GM21619 (cell line): Measurements from ENCODE around the gene EED.
A peak's percentile ranks its signal among the peaks of the same experiment; 100 is the strongest.
"Not testable (repeated sequence)": the region's sequence is repeated elsewhere in the genome, so short reads cannot be mapped to it uniquely, and the experiment has no call there.

Experiments used
- ATAC-seq: cut with Tn5 transposase; IDR thresholded peaks from one replicate; pipeline ENCODE4 v1.9.1; 2021; ENCODE audit not compliant: unreplicated experiment

EED gene

DNA sequence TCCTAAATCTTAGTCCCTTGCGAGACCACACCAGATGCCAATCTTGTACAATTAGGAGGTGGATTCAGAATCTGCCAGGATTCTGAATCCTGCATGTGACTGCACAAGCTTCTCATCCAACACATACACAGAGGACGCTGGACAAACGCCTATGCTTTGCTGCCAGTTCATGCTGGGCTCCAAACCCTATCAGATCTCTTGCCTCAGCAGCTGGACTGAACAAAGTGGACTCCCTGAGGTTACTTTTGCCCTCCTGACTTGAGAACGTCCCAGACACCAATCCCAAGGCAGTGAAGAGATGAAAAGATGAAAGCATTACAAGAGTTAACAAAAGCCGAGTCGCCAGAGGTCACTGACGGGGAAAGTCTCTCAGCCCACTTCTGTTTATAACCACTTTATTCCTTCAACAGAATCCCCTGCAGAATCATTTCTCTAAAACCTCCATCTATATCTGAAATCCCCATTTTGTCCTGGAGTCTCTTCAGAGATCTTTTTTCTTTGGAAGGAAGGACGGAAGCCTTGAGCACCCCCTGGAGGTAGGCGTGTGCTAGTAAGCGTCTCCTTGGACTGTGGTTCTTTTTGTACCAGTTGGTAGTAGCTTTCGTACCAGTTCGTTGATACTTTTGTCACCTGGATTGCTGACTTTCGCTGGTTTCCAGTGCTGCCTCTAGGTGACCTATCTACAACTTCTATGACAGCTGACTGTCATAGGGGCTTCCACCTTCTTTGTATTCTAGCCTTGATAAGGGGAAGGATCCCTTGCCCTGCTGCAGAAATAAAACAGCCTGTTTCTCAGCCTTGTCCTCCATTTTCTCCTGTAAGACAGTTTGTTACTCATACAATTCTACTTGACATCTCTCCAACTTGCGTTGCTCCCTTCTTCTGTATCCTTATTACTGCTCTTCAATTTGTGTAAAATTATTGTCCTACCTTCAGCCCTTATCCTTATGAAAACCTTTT, 26.1 kb upstream of the EED start:
- peak; percentile 43 for ATAC-seq

DNA sequence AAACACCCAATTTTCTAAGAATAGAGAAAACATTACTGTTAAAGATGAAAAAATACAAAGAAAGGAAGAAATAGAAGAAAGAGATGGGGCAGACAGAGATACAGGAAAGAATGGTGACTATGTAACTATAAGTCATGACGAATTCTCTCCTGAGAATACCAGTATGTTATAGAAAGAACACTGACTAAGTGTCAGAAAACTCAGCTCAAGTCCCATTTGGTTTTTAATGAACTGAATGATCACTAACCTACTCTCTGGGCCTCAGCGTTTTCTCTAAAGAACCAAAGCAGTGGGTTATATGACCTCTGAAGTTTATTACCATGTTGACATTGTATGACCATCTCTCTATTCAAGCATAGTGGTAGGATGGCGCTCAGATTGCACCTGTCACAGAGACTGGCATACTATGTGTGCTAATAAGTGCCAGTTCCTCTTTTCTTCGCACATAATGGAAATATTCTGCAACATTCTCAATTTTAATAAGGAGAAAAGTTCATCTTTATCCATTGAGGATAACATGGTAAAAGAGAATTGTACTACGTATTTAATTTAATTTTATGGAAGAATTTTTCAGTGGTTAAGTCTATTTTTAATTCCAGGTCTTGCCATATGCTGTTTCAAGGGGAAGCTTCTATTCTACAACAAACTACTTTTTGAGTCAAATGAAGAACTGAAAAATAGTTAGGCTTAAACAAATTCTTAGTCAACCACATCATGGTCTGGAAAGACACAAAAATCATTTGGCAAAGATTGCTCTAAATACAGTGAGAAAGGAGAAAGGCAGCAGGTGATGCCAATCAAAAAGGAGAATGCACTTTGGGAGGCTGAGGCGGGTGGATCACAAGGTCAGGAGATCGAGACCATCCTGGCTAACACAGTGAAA, 25.0 kb upstream of the EED start:
- ATAC-seq, result peak; percentile 64

DNA sequence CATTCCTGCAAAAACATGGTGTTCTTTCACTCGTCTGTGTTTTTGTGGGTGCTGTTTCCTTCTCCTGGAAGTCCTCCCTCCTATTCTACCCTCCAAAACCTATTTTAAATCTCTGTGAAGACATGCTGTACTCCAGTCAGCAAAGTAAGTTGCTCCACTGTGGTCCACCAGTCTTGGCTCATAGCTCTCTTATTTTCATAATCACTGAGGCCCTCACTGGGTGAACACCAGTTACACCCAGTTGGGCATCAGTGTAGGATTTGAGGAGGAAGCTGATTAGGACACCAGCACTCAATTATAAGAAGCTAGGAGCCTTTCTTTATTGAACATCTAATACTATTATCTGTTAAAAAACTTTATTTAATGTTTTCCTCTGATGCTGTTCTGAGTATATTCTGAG, 23.9 kb upstream of the EED start:
- no peak for ATAC-seq

DNA sequence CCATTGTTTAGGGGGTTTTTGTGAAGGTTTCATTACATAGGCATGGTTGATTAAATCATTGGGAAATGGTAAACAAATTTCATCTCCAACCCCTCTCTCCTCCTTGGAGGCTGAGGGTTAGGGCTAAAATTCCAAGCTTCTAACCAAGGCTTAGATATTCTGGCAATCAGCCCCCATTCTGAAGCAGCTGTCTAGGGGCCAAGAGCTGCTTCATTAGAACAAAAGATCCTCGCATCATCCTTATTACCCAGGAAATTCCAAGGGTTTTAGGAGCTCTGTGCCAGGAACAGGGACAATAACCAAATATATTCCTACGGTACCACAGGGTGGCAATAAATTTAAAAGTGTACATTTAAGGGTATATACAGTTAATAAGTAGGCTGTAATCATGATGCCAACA, 22.5 kb upstream of the EED start:
- ATAC-seq, result no peak

DNA sequence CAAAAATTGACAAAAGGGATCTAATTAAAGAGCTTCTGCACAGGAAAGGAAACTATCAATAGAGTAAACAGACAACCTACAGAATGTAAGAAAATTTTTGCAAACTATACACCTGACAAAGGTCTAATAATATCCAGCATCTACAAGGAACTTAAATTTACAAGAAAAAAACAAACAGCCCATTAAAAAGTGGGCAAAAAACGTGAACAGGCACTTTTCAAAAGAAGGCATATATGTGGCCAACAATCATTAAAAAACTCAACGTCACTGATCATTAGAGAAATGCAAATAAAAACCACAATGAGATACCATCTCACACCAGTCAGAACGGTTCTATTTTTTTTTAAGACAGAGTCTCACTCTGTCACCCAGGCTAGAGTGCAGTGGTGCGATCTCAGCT, 20.0 kb upstream of the EED start:
- not testable (repeated sequence) for ATAC-seq

DNA sequence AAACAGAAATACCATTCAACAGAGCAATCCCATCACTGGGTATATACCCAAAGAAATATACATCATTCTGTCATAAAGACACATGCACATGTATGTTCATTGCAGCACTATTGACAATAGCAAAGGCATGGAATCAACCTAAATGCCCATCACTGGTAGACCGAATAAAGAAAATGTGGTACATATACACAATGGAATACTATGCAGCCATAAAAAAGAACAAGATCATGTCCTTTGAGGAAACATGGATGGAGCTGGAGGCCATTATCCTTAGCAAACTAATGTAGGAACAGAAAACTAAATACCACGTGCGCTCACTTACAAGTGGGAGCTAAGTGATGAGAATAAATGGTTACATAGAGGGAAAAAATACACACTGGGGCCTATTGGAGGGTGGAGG, 19.2 kb upstream of the EED start:
- not testable (repeated sequence) for ATAC-seq

DNA sequence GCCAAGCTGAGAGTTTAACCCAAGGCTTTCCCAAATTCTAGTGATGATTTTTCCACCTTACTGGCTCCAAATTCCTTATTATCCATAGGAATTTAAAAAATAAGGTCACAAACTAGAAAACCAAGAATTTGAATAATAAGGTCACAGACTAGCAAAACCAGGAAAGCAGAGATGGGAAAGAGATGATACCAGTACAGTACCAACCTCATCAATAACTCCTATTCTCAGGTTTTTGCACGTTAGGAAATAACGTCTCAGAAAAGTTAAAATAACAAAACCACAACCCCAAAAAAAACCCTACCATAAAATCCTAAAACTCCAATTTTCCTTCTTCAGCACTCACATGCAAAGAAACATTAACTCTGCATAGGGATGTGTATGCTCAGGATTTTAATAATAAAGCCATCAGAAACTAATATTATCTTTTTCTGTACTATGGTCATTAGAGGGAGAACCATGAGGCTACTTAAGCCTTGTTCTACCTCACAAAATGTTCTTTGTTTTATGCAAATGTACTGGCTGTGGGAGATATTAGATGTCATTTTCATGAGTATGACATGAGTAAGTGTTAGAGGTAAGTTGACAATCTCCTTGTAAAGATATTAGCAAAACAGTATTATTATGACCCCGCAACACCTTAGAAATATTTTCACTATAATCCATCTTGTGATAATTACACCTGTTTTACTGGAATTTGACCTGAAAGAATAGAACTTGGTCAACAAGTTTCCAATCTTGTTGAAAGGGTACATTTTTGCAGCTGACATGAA, 16.1 kb upstream of the EED start:
- ATAC-seq, result no peak

DNA sequence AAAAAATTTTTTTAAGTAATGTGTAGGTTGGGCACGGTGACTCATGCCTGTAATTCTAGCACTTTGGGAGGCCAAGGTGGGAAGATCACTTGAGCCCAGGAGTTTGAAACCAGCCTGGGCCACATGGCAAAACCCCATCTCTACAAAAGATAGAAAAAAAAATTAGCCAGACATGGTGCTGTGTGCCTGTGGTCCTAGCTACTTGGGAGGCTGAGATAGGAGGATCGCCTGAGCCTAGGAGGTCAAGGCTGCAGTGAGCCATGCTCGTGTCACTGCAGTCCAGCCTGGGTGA, 15.6 kb upstream of the EED start:
- not testable (repeated sequence) for ATAC-seq

DNA sequence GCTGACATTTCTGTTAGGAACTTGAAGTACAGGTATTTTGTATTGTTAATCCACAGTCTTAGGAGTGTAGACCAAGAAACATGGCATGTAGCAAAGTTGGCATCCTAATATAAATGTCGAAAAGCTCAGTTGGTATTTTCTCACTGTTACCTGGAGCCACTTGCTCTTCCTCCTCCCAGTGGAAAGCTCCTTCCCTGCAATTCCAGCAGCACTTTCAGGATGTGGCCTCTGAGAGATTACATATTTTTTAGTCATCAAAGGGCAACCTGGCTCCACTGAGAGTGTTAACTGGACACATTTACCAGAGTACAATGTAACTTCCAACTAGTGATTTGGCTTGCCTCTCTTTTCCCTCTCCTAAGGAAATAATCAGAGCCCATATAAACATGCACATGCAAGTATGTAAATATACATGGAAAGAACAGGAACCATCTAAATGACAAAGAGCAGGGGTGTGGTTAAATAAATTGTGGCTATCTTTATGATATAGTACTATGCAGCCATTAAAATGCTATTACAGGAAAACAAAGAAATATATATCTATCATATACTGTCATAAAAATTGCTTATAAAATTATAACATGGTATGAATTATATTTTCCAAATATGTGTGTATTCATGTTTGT, 14.3 kb upstream of the EED start:
- ATAC-seq, result no peak

DNA sequence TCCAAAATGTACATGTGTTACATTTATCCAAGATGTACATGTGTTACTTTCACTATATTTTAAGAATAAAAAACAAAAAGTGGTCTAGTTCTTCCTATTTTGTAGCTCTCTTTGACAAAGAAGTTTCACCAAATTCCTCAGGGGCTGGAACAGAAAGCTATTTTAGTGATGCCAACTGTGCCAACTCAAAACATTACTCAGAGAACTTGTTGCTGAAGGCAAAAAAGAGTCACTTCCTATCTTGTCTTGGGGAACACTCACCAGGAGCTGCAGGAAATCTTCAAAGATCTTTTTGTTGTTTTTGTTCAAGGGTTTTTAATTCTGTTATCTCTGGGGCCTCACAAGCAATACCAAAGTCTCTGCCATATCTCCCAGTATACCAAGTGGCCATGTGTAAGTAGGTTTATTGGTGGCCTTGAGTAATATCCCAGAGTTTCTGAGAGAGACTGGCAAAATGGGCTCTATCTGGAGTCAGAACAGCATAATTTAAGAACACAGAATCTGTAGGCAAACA, 13.6 kb upstream of the EED start:
- no peak for ATAC-seq

DNA sequence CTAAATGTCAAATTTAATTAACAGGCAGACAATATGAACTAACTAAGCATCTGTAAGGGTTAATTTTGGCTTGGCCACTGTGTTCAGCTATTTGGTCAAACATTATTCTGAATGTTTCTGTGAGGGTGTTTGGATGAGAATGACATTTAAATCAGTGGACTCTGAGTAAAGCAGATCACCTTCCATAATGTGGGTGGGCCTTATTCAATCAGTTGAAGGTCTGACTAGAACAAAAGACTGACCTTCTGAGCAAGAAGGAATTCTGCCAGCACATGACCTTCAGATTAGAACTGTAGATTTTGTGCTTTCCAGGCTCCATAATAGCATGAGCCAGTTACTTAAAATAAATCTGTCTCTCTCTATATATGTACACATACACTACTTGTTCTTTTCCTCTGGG, 12.0 kb upstream of the EED start:
- ATAC-seq, result no peak

DNA sequence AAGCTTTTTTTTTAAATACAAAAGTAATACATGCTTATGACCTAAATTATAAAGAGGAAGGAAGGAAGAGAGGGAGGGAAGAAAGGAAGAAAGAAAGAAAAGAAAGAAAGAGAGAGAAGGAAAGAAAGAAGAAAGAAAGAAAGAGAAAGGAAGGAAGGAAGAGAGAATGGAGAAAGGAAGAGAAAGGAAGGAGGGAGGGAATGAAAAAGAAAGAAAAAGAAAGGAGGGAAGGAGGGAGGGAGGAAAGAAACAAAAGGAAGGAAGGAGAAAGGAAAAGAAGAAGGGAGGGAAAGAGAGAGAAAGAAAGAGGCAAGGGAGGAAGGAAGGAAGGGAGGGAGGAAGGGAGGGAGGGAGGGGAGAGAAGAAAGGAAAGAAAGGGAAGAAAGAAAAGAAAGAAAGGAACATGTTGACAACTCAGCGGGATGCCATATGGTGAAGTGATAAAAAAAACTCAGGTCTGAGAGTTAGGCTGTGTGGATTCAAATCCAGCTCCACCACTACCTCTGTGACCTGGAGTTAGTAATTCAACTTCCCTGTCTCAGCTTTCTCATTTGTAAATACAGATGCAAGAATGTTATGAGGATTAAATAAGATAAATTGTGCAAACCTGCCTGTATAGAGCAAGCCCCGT, 9.6 kb upstream of the EED start:
- no peak for ATAC-seq

DNA sequence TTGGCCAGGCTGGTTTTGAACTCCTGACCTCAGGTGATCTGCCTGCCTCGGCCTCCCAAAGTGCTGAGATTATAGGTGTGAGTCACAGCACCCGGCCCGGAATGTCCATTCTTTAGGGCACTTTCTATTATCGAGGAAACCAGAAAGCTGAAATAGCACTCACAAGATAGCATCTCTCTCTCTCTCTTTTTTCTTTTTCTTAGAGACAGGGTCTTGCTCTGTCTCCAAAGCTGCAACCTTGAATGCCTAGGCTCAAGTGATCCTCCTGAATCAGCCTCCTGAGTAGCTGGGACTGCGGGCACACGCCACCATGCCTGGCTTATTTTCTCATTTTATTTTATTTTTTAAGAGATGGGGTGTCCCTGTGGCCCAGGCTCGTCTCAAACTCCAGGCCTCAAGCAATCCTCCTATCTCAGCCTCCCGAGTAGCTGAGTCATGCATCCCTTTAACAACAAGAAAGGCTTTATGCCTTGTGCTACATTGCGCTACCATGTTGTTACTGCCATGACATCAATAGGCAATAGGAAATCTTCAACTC, 7.2 kb upstream of the EED start:
- no peak for ATAC-seq

DNA sequence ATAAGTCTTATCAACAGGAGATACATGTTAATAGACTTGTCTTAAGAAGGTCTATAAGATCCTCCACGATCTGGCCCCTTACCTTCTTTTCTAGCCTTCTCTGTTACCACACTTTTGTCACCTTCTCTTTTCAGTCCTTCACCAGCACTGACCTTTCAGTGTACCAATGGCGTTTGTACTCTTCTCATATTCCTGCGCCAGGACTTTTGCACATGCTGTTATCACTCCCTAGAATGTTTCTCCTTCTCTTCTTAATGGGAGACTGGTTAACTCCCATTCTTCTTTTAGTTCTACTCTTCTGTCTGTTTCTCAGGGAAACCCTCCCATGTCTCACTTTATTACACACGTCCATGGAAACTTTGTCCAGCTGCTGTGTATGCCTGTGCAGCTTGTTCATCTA, 4.4 kb upstream of the EED start:
- no peak for ATAC-seq

DNA sequence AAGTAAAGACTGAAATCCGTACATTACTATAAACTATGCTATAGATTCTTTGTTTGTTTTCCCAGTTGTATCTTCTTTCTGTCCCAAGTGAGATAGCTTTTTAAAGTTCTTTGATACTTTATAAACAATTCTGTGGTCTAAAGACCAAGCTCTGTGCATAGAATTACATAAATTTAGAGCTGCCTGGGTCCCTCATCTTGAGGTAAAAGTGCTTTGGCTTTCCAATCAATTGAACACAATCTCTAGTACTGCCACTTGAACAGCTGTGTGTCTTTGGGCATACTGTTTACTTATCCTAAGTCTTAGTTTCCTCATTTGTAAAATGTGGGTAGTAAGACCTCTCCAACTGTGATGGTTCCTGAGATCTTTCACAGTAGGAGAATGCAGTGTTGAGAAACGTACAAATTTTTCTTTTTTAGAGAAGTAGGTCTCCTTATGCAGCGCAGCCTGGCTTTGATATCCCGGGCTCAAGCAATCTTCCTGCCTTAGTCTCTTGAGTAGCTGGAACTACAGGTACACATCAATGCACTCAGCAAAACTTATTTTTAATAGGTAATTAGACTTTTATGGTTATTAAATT, 2.5 kb upstream of the EED start:
- ATAC-seq, result no peak

DNA sequence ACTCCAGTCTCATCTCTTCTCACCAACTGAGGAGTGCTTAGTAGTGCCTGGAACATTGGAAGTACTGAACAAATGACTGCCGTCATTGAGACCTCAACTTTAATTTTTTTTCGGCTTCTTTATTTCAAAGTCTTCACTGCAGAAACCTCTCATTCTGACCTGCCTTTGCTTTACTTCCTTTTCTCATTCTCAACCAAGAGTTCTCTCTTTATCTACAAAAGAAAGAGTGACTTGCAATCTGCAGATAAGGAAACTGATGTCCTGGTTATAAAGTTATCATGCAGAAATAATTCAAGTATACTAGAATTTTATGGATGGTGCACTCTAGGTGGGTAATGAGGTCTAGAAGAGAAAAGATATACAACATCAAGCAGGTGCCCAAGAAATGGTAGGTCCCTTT, 1.2 kb upstream of the EED start:
- no peak for ATAC-seq

DNA sequence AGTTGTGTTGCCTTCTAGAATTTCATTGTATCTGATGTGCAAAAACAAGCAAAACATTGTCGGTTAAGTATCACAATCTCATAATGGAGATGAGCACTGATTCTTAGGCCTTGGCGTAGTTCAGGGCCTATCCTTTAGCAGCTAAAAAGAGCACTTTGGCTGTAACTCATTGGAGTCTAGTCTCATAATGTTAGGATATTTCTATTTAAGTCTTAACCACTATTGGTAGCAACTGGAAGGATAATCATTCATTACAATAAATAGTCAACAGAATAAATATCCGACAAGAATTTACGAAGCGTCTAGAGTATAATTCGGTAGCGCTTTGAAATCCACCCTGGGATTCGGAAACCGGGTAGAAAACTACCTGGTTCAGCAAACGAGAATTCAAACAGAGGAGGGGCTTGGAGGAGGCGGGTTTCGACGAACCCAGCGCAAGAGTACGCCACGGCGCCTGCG, 461 bp upstream of the EED start:
- peak; percentile 67 for ATAC-seq

DNA sequence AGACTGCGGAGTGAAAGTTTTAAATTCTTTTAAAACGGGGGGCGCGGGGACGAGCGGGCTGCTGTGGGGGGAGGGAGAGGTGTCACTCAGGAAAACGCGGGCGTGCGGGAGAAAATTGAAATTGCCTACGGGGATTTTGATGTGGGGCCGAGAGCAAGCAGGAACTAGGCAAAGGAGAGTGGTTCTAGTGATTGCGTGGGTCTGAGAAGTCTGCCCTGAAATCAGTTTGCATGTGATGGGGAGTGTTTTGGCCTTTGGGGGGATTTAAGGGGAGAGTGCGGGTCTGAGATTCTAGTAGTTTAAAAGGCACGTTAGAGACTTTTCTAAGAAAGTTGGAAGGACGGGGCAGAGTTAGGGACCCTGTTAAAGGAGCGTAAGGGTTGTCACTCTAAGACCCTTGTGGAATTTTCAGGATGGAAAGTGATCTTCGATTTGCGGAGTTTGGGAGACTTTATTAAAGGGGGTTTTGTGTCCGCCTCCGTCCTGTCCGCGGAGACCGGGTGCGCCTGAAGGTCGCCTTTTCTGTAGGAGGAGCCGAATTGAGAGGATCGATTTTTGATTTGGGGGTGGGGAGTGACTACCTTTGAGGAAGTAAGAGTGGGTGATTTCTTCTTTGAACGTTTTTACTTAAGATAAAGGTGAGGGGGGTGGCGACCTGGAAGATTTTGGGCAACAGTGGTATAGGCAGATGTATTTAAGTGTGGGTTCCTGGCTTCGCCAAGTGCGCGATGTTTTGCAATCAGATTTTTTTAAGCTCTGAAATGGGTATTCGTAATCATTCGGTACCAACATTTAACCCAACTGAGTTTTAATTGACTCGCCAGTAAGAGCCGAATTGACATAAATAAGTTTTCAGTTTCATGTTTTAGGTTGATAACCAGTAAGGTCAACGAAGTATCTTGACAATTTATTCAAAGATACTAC, 1.1 kb downstream of the EED start:
- ATAC-seq, result no peak

DNA sequence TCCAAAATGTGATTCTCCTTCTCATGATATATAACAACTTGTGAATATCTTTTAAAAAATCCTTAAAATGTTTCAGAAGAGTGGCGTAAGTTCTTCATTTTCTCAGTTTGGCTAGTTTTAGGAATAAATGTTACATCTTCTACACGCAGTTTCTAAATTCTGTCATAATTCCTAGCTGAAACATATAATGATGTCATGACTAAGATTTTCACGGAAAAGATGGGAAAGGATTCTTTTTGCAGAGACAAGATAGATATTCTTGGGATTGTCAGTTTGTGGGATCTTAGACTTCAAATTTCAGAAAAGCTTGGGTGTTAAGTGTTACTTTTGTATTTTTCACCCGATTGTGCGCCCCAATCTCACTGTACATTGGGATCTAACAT, 1.7 kb downstream of the EED start:
- ATAC-seq, result no peak
